Endothelial cell of umbilical vein (primary cell): ENCODE measurements around the gene NDUFAF2. TPM values are rescaled to one million over a fixed set of nuclear protein-coding genes. Genes with fewer than 3 reads are reported as not detected.

Experiments used
- BruUV-seq: library from RNA; stranded (reverse); fragments of 400-500 nt; replicated peaks from 2 replicates; lab custom pipeline; 2021; lab: Mats Ljungman, UMichigan
- CTCF ChIA-PET: fragments of 300-600, 350-600 bp; sonication (Branson Sonifier 250); formaldehyde crosslinking; loops from one replicate; lab custom pipeline; 2021; ENCODE audit warnings: antibody characterized with exemption, inconsistent platforms; lab: Charles Lee
- POLR2A ChIA-PET: fragments of 300-600, 350-600 bp; sonication (Branson Sonifier 250); formaldehyde crosslinking; loops from one replicate; lab custom pipeline; 2021; ENCODE audit warnings: antibody characterized with exemption, inconsistent platforms; lab: Charles Lee
- DNase-seq: peaks from one replicate; pipeline ENCODE4 v3.0.0-alpha.2; 2011; ENCODE audit warnings: low read depth, low spot score
- FAIRE-seq: peaks from 2 replicates; lab custom pipeline; 2011; peaks lifted over from hg19 to GRCh38; lab: Jason Lieb, UNC
- H2AFZ ChIP-seq: 2 replicates; pipeline ENCODE4 v1.6.0; 2012; ENCODE audit warnings: low read depth, low read length, control low read depth, inconsistent platforms
- H3K27ac ChIP-seq: 2 replicates; pipeline ENCODE4 v1.5.1; 2011; ENCODE audit warnings: low read depth, mild to moderate bottlenecking, control low read depth, low read length, moderate library complexity; ENCODE audit not compliant: insufficient read depth
- H3K27me3 ChIP-seq, 2 experiments: 2 replicates each; pipeline versions ENCODE4 v1.6.0 to v1.6.1; 2011; ENCODE audit warnings: low read length in 2 of 2, mixed read lengths in 1 of 2; ENCODE audit not compliant: control insufficient read depth in 2 of 2, insufficient read depth in 2 of 2
- H3K36me3 ChIP-seq, 2 experiments: 2 replicates in 1 of 2; 3 replicates in 1 of 2; pipeline ENCODE4 v1.5.1; 2011; ENCODE audit warnings: low read length in 2 of 2, mild to moderate bottlenecking in 1 of 2, moderate library complexity in 1 of 2; ENCODE audit not compliant: control insufficient read depth in 2 of 2, insufficient read depth in 2 of 2; ENCODE audit errors: extremely low read depth in 1 of 2
- H3K4me1 ChIP-seq: 3 replicates; pipeline ENCODE4 v1.5.1; 2011; ENCODE audit warnings: mild to moderate bottlenecking, low read length; ENCODE audit not compliant: control insufficient read depth, insufficient read depth; ENCODE audit errors: extremely low read depth
- H3K4me2 ChIP-seq: 2 replicates; pipeline ENCODE4 v1.6.1; 2011; ENCODE audit warnings: low read length, control low read depth, mixed read lengths; ENCODE audit not compliant: insufficient read depth
- H3K4me3 ChIP-seq, 3 experiments: fragments of 200-600 bp in 1 of 3; sonication (generic), shearing (Covaris generic) in 1 of 3; replicated peaks in 1 of 3; 2 replicates each; pipeline ENCODE4 v1.5.1; 2011 to 2016; ENCODE audit warnings: control low read depth in 3 of 3, low read length in 3 of 3, mild to moderate bottlenecking in 2 of 3, inconsistent platforms in 1 of 3, low read depth in 1 of 3, moderate library complexity in 1 of 3; ENCODE audit not compliant: insufficient read depth in 1 of 3
- H3K79me2 ChIP-seq: 2 replicates; pipeline ENCODE4 v1.6.0; 2012; ENCODE audit warnings: low read length, inconsistent platforms; ENCODE audit not compliant: control insufficient read depth, insufficient read depth
- H3K9ac ChIP-seq: replicated peaks from 2 replicates; pipeline ENCODE3; 2011; ENCODE audit warnings: low read length, control low read depth; ENCODE audit not compliant: insufficient read depth; ENCODE audit errors: extremely low read depth
- H3K9me1 ChIP-seq: replicated peaks from 3 replicates; pipeline ENCODE4 v1.6.0; 2011; ENCODE audit warnings: mild to moderate bottlenecking, low read length; ENCODE audit not compliant: control insufficient read depth, insufficient read depth; ENCODE audit errors: extremely low read depth
- H3K9me3 ChIP-seq: replicated peaks from 2 replicates; pipeline ENCODE4 v1.5.1; 2012; ENCODE audit warnings: low read length, inconsistent platforms; ENCODE audit not compliant: control insufficient read depth, insufficient read depth
- H4K20me1 ChIP-seq: replicated peaks from 2 replicates; pipeline ENCODE3; 2011; ENCODE audit warnings: mild to moderate bottlenecking, low read length; ENCODE audit not compliant: control insufficient read depth, insufficient read depth; ENCODE audit errors: extremely low read depth
- CTCF ChIP-seq, 2 donors: IDR thresholded peaks; 1 replicate in 1 of 2; 2 replicates in 1 of 2; pipeline ENCODE4 v1.5.1; 2011; ENCODE audit warnings: low read length in 2 of 2, mild to moderate bottlenecking in 2 of 2, moderate library complexity in 2 of 2, control low read depth in 1 of 2, inconsistent platforms in 1 of 2, low read depth in 1 of 2; ENCODE audit not compliant: insufficient read depth in 1 of 2; ENCODE audit errors: extremely low read depth in 1 of 2
- EZH2 ChIP-seq: IDR thresholded peaks from 2 replicates; pipeline ENCODE4 v1.6.1; 2012; ENCODE audit warnings: borderline replicate concordance, low read depth, mild to moderate bottlenecking, moderate library complexity, low read length, inconsistent platforms; ENCODE audit not compliant: severe bottlenecking
- FOS ChIP-seq: IDR thresholded peaks from 2 replicates; pipeline ENCODE4 v1.6.1; 2011; ENCODE audit warnings: mild to moderate bottlenecking, low read length, moderate library complexity, borderline replicate concordance; ENCODE audit not compliant: insufficient read depth
- GATA2 ChIP-seq: IDR thresholded peaks from 2 replicates; pipeline ENCODE4 v1.7.0; 2011; ENCODE audit warnings: low read depth, mild to moderate bottlenecking, moderate library complexity, mixed read lengths, low read length; ENCODE audit not compliant: insufficient read length, insufficient read depth
- JUN ChIP-seq: IDR thresholded peaks from 2 replicates; pipeline ENCODE4 v1.6.1; 2011; ENCODE audit warnings: borderline replicate concordance, low read depth; ENCODE audit not compliant: insufficient read length, insufficient read depth
- MAX ChIP-seq: IDR thresholded peaks from 2 replicates; pipeline ENCODE4 v1.6.1; 2011; ENCODE audit not compliant: insufficient read depth, insufficient read length
- MYC ChIP-seq: IDR thresholded peaks from one replicate; pipeline ENCODE4 v1.6.1; 2011; ENCODE audit warnings: mild to moderate bottlenecking, low read depth, low read length
- POLR2A ChIP-seq: IDR thresholded peaks from 2 replicates; pipeline ENCODE4 v1.6.1; 2012; ENCODE audit warnings: low read depth, mild to moderate bottlenecking, control low read depth, low read length
- POLR2AphosphoS5 ChIP-seq: IDR thresholded peaks from 2 replicates; pipeline ENCODE4 v1.6.1; 2012; ENCODE audit warnings: low read depth, mild to moderate bottlenecking, control low read depth, low read length, moderate library complexity; ENCODE audit not compliant: insufficient read depth
- dilution Hi-C: fragments of 300-500 bp; cut with MboI; formaldehyde crosslinking; loops from one replicate; pipeline ENCODE4 v1.15.0; 2019; ENCODE audit warnings: low sequenced_read_pairs; ENCODE audit not compliant: extremely low pct_ligation_motif_present
- intact Hi-C: fragments of 100-400 bp; cut with micrococcal nuclease; formaldehyde crosslinking; loops from one replicate; pipeline ENCODE4 v1.10.0; 2022
- polyA plus RNA-seq, 4 experiments: library from polyadenylated mRNA; depleted of rRNA in 3 of 4; stranded (reverse) in 3 of 4; unstranded in 1 of 4; fragments of >200 nt; gene quantifications; 2 replicates each; pipeline versions ENCODE4 v1.2.1 to v1.2.3, GENCODE V29; 2011 to 2012; ENCODE audit warnings: missing spikeins in 1 of 4
- total RNA-seq: library from RNA; stranded (reverse); gene quantifications from 2 replicates; pipeline ENCODE4 v1.2.3, GENCODE V29; 2021

Gene NDUFAF2
- total and polyA plus RNA-seq, 2 donors (not counting 3 experiments of a cell fraction or from before 2014, with no cell fraction given): 10.7 to 39.9 TPM

DNA sequence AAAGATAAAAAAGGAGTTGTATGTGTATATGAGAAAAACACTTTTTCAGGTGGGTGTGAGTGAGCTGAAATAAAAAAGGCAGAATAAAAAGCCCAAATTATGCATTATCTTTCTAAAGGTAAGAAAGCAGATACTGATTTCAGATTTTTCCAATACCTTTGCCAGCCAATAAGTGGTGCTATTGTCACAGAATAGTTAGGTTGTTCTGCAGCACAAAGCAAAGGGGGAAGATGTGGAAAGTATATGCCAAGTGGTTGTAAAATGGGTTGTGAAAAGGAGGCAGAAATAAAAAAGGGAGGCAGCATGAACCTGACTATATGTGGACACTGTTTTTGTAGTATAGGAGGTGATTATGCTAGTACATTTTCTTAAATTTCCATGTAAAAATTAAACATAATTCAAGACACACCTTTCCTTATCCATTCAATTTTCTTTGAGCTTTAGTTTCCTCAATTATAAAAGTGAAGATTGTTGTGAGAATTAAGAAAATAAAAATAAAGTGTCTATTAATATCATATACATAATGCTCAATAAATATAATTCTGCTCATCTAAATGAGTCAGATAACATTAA, 110.5 kb downstream of the NDUFAF2 start:
- Histone ChIP-seq H3K9me1 (no peaks in the 10 kb centered on the region), H3K27me3 (no peaks in the 10 kb centered on the region), H4K20me1 (peaks cover 2% of the 10 kb centered on the region), H3K4me1 (peaks cover 13% of the 10 kb centered on the region), H3K79me2 (no peaks in the 10 kb centered on the region), H3K9me3 (no peaks in the 10 kb centered on the region), H3K36me3 (no peaks in the 10 kb centered on the region), H3K4me2 (no peak overlapping the region), H3K9ac (no peak overlapping the region), H3K27ac (no peak overlapping the region), H2AFZ (no peak overlapping the region), H3K4me3 (no peak overlapping the region)
- intact Hi-C loops (loop anchor here (1.0 to 5.0 kb wide), 10 partner anchors 97 to 1087 kb away; partner anchors contain the start of gene SMIM15), dilution Hi-C loops (no loop called here)
- no TSS peak for BruUV-seq
- no peak for TF ChIP-seq EZH2
- TF ChIP-seq CTCF (IDR thresholded peaks at IDR 0.05; ENCODE audit: extremely low read depth in 1 of 2, insufficient read depth in 1 of 2, low read depth in 1 of 2, low read length in 2 of 2): peak; percentile 50 to 54
- DNase-seq (peak; percentile 66), FAIRE-seq (peak; percentile 75)
- CTCF ChIA-PET: interaction anchor here (0.6 to 7.9 kb wide), 15 partner anchors 76 to 1088 kb away, joined by 3 to 79 read pairs (median 4); partner anchors contain the start of gene ZSWIM6
- POLR2A ChIA-PET: no interaction called here

DNA sequence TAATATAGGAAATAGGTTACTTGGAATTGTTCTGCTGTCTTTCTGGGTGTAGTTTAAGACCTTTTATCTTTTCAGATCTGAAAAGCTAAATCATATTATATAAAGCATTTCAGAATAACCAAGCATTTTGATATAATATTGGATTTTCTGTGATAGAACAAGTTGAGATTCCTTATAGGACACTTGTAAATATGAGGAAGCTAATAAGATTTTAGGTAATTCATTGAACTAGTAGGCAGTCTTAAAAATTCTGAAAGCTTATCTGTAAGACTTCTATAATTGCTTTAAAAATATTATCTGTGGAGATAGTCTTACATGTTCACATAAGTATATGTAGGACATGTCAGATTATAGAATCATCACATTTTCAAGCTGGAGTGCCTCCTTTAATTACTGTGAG, 114.5 kb downstream of the NDUFAF2 start:
- POLR2A ChIA-PET: no interaction called here
- Histone ChIP-seq H3K9me3 (no peaks in the 10 kb centered on the region), H3K9me1 (no peaks in the 10 kb centered on the region), H3K9ac (no peak overlapping the region), H3K36me3 (no peaks in the 10 kb centered on the region), H3K4me2 (no peak overlapping the region), H2AFZ (no peak overlapping the region), H3K27ac (no peak overlapping the region), H3K4me1 (no peaks in the 10 kb centered on the region), H4K20me1 (peaks cover 2% of the 10 kb centered on the region), H3K4me3 (no peak overlapping the region), H3K27me3 (no peaks in the 10 kb centered on the region), H3K79me2 (no peaks in the 10 kb centered on the region)
- FAIRE-seq (no peak), DNase-seq (no peak)
- BruUV-seq: no TSS peak
- dilution Hi-C loops: no loop called here
- intact Hi-C loops: loop anchor here (5.0 kb wide), 1 partner anchor 1083 kb away; no protein-coding TSS in a partner anchor
- CTCF ChIA-PET: interaction anchor here (0.8 to 1.6 kb wide), 6 partner anchors 37 to 1084 kb away, joined by 3 to 6 read pairs (median 4); no protein-coding TSS in a partner anchor
- TF ChIP-seq POLR2A (no peak), CTCF (IDR thresholded peaks at IDR 0.05; ENCODE audit: extremely low read depth in 1 of 2, insufficient read depth in 1 of 2, low read depth in 1 of 2, low read length in 2 of 2) (no peak), EZH2 (no peak), MYC (no peak), POLR2AphosphoS5 (no peak), MAX (no peak), JUN (no peak), GATA2 (no peak), FOS (no peak)
